Liver (tissue), 3 donors: ENCODE measurements around the gene PEX14.

Experiments
- ATF3 ChIP-seq: IDR thresholded peaks from 2 replicates; pipeline ENCODE4 v1.6.1; 2016; ENCODE audit warnings: antibody characterized with exemption
- CTCF ChIP-seq: fragments of 150-350 bp; IDR thresholded peaks from 2 replicates; pipeline ENCODE4 v1.5.1; 2017; ENCODE audit warnings: improper control_type of control experiment, low read depth, low read length; ENCODE audit not compliant: missing input control
- EGR1 ChIP-seq, 2 donors: IDR thresholded peaks; 2 replicates each; pipeline ENCODE4 v1.6.1; 2016 to 2018; ENCODE audit warnings: antibody characterized with exemption in 2 of 2, low read depth in 2 of 2
- FOXA1 ChIP-seq: IDR thresholded peaks from 2 replicates; pipeline ENCODE4 v1.6.1; 2016; ENCODE audit warnings: antibody characterized with exemption
- GABPA ChIP-seq, 2 donors: IDR thresholded peaks in 1 of 2; conservative IDR thresholded peaks in 1 of 2; 2 replicates each; pipeline ENCODE4 v1.6.1; 2016; ENCODE audit warnings: antibody characterized with exemption in 2 of 2, mild to moderate bottlenecking in 1 of 2, moderate library complexity in 1 of 2
- MAX ChIP-seq: IDR thresholded peaks from 2 replicates; pipeline ENCODE4 v1.6.1; 2016; ENCODE audit warnings: antibody characterized with exemption
- NR2F2 ChIP-seq: IDR thresholded peaks from 2 replicates; pipeline ENCODE4 v1.6.1; 2016; ENCODE audit warnings: antibody characterized with exemption
- RAD21 ChIP-seq, 2 donors: IDR thresholded peaks; 2 replicates each; pipeline ENCODE4 v1.6.1; 2016; ENCODE audit warnings: antibody characterized with exemption in 2 of 2, mild to moderate bottlenecking in 2 of 2
- REST ChIP-seq: IDR thresholded peaks from 2 replicates; pipeline ENCODE4 v1.6.1; 2016; ENCODE audit warnings: antibody characterized with exemption, mild to moderate bottlenecking
- TAF1 ChIP-seq: conservative IDR thresholded peaks from 2 replicates; pipeline ENCODE4 v1.6.1; 2016; ENCODE audit warnings: antibody characterized with exemption, mild to moderate bottlenecking
- YY1 ChIP-seq: IDR thresholded peaks from 2 replicates; pipeline ENCODE4 v1.6.1; 2016; ENCODE audit warnings: antibody characterized with exemption, mild to moderate bottlenecking
- ZBTB33 ChIP-seq: IDR thresholded peaks from 2 replicates; pipeline ENCODE4 v1.6.1; 2016; ENCODE audit warnings: antibody characterized with exemption
- donor health status: healthy.
- donor health status: healthy.

- no peak for TF ChIP-seq CTCF
- no peak for TF ChIP-seq RAD21 (IDR thresholded peaks at IDR 0.05)
- no peak for TF ChIP-seq FOXA1
- no peak for TF ChIP-seq NR2F2
- no peak for TF ChIP-seq YY1
- no peak for TF ChIP-seq REST
- no peak for TF ChIP-seq TAF1
- no peak for TF ChIP-seq ATF3
- no peak for TF ChIP-seq MAX
- TF ChIP-seq EGR1 (IDR thresholded peaks at IDR 0.05; ENCODE audit: low read depth in 2 of 2) = no peak
- TF ChIP-seq GABPA (IDR thresholded peaks at IDR 0.05 in 1 of 2, conservative IDR thresholded peaks at IDR 0.05 in 1 of 2) = no peak
- TF ChIP-seq ZBTB33 = no peak
These were observed 164.4 kb downstream of the PEX14 start for GRCh38 chr1:10639011-10639774.
